Measurements from ENCODE around the gene ABLIM2. TPM values are rescaled to one million over a fixed set of nuclear protein-coding genes. Genes with fewer than 3 reads are reported as not detected.

The ABLIM2 gene
- total and polyA plus RNA-seq, 2 experiments from 2014 or later, result 4.9 to 5.8 TPM

DNA sequence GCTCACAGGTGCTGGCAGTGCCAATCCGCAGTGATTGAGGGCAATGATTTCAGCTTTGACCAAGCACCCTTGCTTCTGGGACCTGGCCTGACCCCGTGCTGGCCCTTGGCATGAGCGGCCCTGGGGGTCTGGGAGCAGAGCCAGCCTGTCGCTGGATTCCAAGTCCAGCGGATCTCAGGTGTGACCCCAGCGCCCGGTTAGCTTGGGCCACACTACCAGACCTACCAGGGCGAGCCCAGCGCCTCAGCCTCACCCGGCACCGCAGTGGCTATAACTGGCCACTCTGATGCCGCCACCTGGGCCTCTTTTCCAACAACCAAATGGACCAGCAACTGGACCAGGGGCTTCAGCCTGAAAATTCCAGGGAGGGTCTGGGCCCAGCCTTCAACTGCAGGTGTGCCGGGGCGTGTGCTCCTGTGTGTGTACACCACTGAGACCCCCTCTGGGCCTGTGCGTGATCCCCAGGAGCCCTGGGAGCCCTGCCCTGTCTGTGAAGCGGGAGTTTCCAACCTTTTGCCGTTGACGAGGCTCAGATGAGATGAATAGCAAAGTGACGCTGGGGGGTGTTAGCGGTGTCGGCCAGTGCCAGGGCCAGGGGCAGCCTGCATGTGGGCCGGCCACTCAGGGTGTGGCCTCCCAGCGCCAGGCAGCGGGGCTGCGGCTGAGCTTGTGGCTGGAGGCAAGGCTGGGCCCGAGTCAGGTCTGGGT is 41.1 kb upstream of the ABLIM2 start:
- Histone ChIP-seq H3K27ac (no peak overlapping the region), H3K9me3 (ENCODE audit: low read depth) (no peaks in the 10 kb centered on the region), H3K36me3 (no peaks in the 10 kb centered on the region), H3K4me1 (ENCODE audit: low read depth) (peaks cover 3% of the 10 kb centered on the region), H3K4me3 (no peak overlapping the region), H3K27me3 (no peaks in the 10 kb centered on the region)
- no peak for TF ChIP-seq CTCF (IDR thresholded peaks at IDR 0.05; ENCODE audit: low read depth, low read length)
- no peak for DNase-seq (ENCODE audit: low read depth in 1 of 2, low spot score in 1 of 2)

DNA sequence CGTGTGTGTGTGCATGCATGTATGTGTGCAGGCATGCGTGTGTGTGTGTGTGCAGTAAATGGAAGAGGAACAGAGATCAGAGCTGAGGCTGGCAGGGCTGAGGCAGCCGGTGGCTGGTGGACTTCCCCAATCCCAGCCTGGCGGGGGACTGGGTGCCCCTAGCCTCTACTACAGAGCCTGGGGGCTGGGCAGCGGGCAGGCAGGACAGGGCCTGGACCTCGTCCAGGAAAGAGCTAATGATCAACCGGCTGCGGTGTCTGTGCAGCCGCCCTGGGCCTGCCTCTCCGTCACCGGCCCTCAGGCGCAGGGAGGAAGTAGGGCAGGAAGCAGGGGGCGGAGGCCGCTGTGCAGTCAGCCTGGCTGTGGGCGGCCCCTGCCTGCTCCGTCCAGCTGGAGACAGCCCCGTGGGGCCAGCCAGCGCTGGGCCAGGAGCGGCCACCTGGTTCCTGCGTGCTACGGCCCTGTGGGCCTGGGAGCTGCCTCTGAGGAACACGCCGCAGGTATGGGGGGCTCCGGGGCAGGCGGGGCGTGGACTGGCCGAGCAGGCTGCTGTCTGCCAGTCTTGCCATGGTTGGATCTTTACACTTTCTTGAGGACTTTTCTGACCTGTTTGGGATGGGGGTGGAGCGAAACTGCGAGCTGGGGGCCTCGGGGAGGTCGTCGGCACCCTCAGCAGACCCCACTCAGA is 40.4 kb upstream of the ABLIM2 start, which contains the start of gene SH3TC1:
Gene SH3TC1 (plus strand): TSS at position 385 of the 688 bp plus-strand sequence. CDS start 5,905 bp downstream, outside the sequence.
- peaks cover 3% of the 10 kb centered on the region for H3K4me1 ChIP-seq (ENCODE audit: low read depth)
- H3K27me3 ChIP-seq, result no peaks in the 10 kb centered on the region
- no peak within 1 kb of the TSS for H3K27ac ChIP-seq
- peak; percentile 51 to 93 for DNase-seq (ENCODE audit: low read depth in 1 of 2, low spot score in 1 of 2)
- TF ChIP-seq CTCF (IDR thresholded peaks at IDR 0.05; ENCODE audit: low read depth, low read length), result no peak
- H3K36me3 ChIP-seq, result no peaks in the 10 kb centered on the region
- no peak within 1 kb of the TSS for H3K4me3 ChIP-seq
- no peaks in the 10 kb centered on the region for H3K9me3 ChIP-seq (ENCODE audit: low read depth)

- no peak overlapping the region for H3K27ac ChIP-seq
These were observed 39.7 kb upstream of the ABLIM2 start for GRCh38 chr4:8198206-8198905.

GRCh38 chr4:8197521-8197920 is 38.9 kb upstream of the ABLIM2 start:
- no peak overlapping the region for H3K4me3 ChIP-seq
- no peak for DNase-seq (ENCODE audit: low read depth in 1 of 2, low spot score in 1 of 2)
- H3K4me1 ChIP-seq (ENCODE audit: low read depth), result no peaks in the 10 kb centered on the region
- no peak overlapping the region for H3K27ac ChIP-seq
- H3K9me3 ChIP-seq (ENCODE audit: low read depth), result no peaks in the 10 kb centered on the region
- no peaks in the 10 kb centered on the region for H3K36me3 ChIP-seq
- no peak for TF ChIP-seq CTCF (IDR thresholded peaks at IDR 0.05; ENCODE audit: low read depth, low read length)
- no peaks in the 10 kb centered on the region for H3K27me3 ChIP-seq

More at GRCh38 chr4:8198206-8198905, 39.7 kb upstream of the ABLIM2 start:
- H3K27me3 ChIP-seq, result no peaks in the 10 kb centered on the region
- H3K36me3 ChIP-seq, result no peaks in the 10 kb centered on the region
- TF ChIP-seq CTCF (IDR thresholded peaks at IDR 0.05; ENCODE audit: low read depth, low read length), result no peak
- no peaks in the 10 kb centered on the region for H3K9me3 ChIP-seq (ENCODE audit: low read depth)
- H3K4me1 ChIP-seq (ENCODE audit: low read depth), result peaks cover 3% of the 10 kb centered on the region
- H3K4me3 ChIP-seq, result no peak overlapping the region
- no peak for DNase-seq (ENCODE audit: low read depth in 1 of 2, low spot score in 1 of 2)

- Histone ChIP-seq H3K27me3 (no peaks in the 10 kb centered on the region), H3K9me3 (ENCODE audit: low read depth) (no peaks in the 10 kb centered on the region), H3K4me1 (ENCODE audit: low read depth) (no peaks in the 10 kb centered on the region), H3K4me3 (no peak overlapping the region), H3K27ac (no peak overlapping the region), H3K36me3 (no peaks in the 10 kb centered on the region)
- DNase-seq (ENCODE audit: low read depth in 1 of 2, low spot score in 1 of 2), result no peak
- no peak for TF ChIP-seq CTCF (IDR thresholded peaks at IDR 0.05; ENCODE audit: low read depth, low read length)
These were observed 37.3 kb upstream of the ABLIM2 start for GRCh38 chr4:8195841-8196458.

All from cardiac muscle cell (in vitro differentiated cells and primary cell).